GM23338 (cell line): ENCODE data around the gene ST3GAL2. TPM values are rescaled to one million over a fixed set of nuclear protein-coding genes. Genes with fewer than 3 reads are reported as not detected.

ENCODE experiments used
- ATAC-seq: fragments of 200-7000 bp; cut with Tn5 transposase; 3 replicates; pipeline ENCODE4 v1.9.1; 2020
- DNase-seq: peaks from one replicate; pipeline ENCODE4 v3.0.0-alpha.2; 2015; ENCODE audit warnings: low spot score
- H2AFZ ChIP-seq: fragments of 200-600 bp; sonication (generic); 2 replicates; pipeline ENCODE4 v1.8.0; 2016; ENCODE audit warnings: antibody characterized with exemption, mild to moderate bottlenecking, moderate library complexity
- H3F3A ChIP-seq: fragments of 200-600 bp; sonication (generic); replicated peaks from 2 replicates; pipeline ENCODE4 v1.8.0; 2017; ENCODE audit warnings: antibody characterized with exemption, mixed run types, low read depth
- H3K27ac ChIP-seq: fragments of 200-600 bp; sonication (generic); 2 replicates; pipeline ENCODE4 v1.6.1; 2016; ENCODE audit warnings: low read depth
- H3K27me3 ChIP-seq: fragments of 200-600 bp; sonication (generic); 2 replicates; pipeline ENCODE4 v1.8.0; 2016; ENCODE audit warnings: mild to moderate bottlenecking, mixed run types, moderate library complexity; ENCODE audit not compliant: insufficient read depth
- H3K36me3 ChIP-seq: fragments of 200-600 bp; sonication (generic); 2 replicates; pipeline ENCODE4 v1.8.0; 2016; ENCODE audit warnings: mild to moderate bottlenecking; ENCODE audit not compliant: insufficient read depth
- H3K4me1 ChIP-seq: fragments of 200-600 bp; sonication (generic); 2 replicates; pipeline ENCODE4 v1.8.0; 2016; ENCODE audit warnings: mild to moderate bottlenecking, moderate library complexity; ENCODE audit not compliant: insufficient read depth
- H3K4me2 ChIP-seq: fragments of 200-600 bp; sonication (generic); 2 replicates; pipeline ENCODE4 v1.7.1; 2017; ENCODE audit warnings: mixed run types
- H3K4me3 ChIP-seq: fragments of 200-600 bp; sonication (generic); 2 replicates; pipeline ENCODE4 v1.6.1; 2016; ENCODE audit warnings: mixed run types
- H3K79me2 ChIP-seq: fragments of 200-600 bp; sonication (generic); replicated peaks from 2 replicates; pipeline ENCODE4 v1.8.0; 2017; ENCODE audit warnings: mild to moderate bottlenecking; ENCODE audit not compliant: insufficient read depth
- H3K9me2 ChIP-seq: fragments of 200-600 bp; sonication (generic); 2 replicates; pipeline ENCODE4 v1.8.0; 2017; ENCODE audit not compliant: insufficient read depth
- H4K20me1 ChIP-seq: fragments of 200-600 bp; sonication (generic); replicated peaks from 2 replicates; pipeline ENCODE4 v1.8.0; 2017; ENCODE audit warnings: mild to moderate bottlenecking; ENCODE audit not compliant: insufficient read depth
- H3K27ac Mint-ChIP-seq: 2 replicates; pipeline ENCODE4 v1.8.0; 2020; ENCODE audit warnings: inconsistent platforms, mild to moderate bottlenecking, moderate library complexity, mixed read lengths
- H3K27me3 Mint-ChIP-seq: 3 replicates; pipeline ENCODE4 v1.8.0; 2022; ENCODE audit warnings: low read depth, mild to moderate bottlenecking, moderate library complexity, mixed read lengths, inconsistent platforms; ENCODE audit not compliant: insufficient read depth, poor library complexity
- H3K36me3 Mint-ChIP-seq: 3 replicates; pipeline ENCODE4 v1.8.0; 2021; ENCODE audit warnings: low read depth, mild to moderate bottlenecking, inconsistent platforms, moderate library complexity, mixed read lengths
- H3K4me1 Mint-ChIP-seq: 3 replicates; pipeline ENCODE4 v1.8.0; 2020; ENCODE audit warnings: mild to moderate bottlenecking, inconsistent platforms, mixed read lengths
- H3K4me3 Mint-ChIP-seq: 3 replicates; pipeline ENCODE4 v1.8.0; 2021; ENCODE audit warnings: moderate library complexity, mild to moderate bottlenecking, inconsistent platforms, mixed read lengths
- H3K9me3 Mint-ChIP-seq: 3 replicates; pipeline ENCODE4 v1.8.0; 2020; ENCODE audit warnings: moderate library complexity, mild to moderate bottlenecking, inconsistent platforms, mixed read lengths
- EZH2 ChIP-seq: fragments of 200-600 bp; sonication (generic); IDR thresholded peaks from one replicate; pipeline ENCODE4 v1.8.0; 2017; ENCODE audit warnings: antibody characterized with exemption, mild to moderate bottlenecking, low read depth; ENCODE audit not compliant: unreplicated experiment
- NANOG ChIP-seq: IDR thresholded peaks from 2 replicates; pipeline ENCODE4 v1.6.1; 2016; ENCODE audit warnings: antibody characterized with exemption, borderline replicate concordance
- REST ChIP-seq: IDR thresholded peaks from one replicate; pipeline ENCODE4 v1.6.1; 2018; ENCODE audit warnings: antibody characterized with exemption; ENCODE audit not compliant: unreplicated experiment
- ZNF114 ChIP-seq: fragments of 250-450 bp; sonication (Bioruptor Pico); IDR thresholded peaks from 2 replicates; pipeline ENCODE4 v1.5.0; 2020; ENCODE audit warnings: mild to moderate bottlenecking, moderate library complexity
- ZNF462 ChIP-seq: fragments of 250-450 bp; sonication (Bioruptor Pico); IDR thresholded peaks from 2 replicates; pipeline ENCODE4 v1.5.0; 2020; ENCODE audit warnings: mild to moderate bottlenecking, moderate library complexity
- polyA plus RNA-seq: library from polyadenylated mRNA; unstranded; fragments of >200 nt; fragmentation: Nextera tagmentation; extraction: Ambion mirVana; gene quantifications from 2 replicates; pipeline ENCODE4 v1.2.1, GENCODE V29; 2016
- total RNA-seq: library from RNA; depleted of rRNA; stranded (reverse); fragments of >200 nt; shearing (Covaris generic); gene quantifications from 2 replicates; pipeline ENCODE4 v1.2.3, GENCODE V29; 2014

ST3GAL2 gene
- total and polyA plus RNA-seq, 2 experiments from 2014 or later = 12.3 to 39.8 TPM

GRCh38 chr16:70466805-70467076 lies 27.8 kb upstream of the ST3GAL2 start (continued):
- TF ChIP-seq ZNF462 = no peak
- no peak for TF ChIP-seq REST

- no peak overlapping the region for H3K4me3 ChIP-seq
- no peak overlapping the region for H3K4me3 Mint-ChIP-seq
- no peaks in the 10 kb centered on the region for H3K9me3 Mint-ChIP-seq
- no peak overlapping the region for H2AFZ ChIP-seq
- H3F3A ChIP-seq = no peaks in the 10 kb centered on the region
- no peaks in the 10 kb centered on the region for H4K20me1 ChIP-seq
- H3K27me3 ChIP-seq = no peaks in the 10 kb centered on the region
- peaks cover 7% of the 10 kb centered on the region; the same call in 2 of the 3 replicates for H3K4me1 Mint-ChIP-seq
- H3K27ac ChIP-seq = no peak overlapping the region
- no peaks in the 10 kb centered on the region for H3K79me2 ChIP-seq
- no peak for DNase-seq
- no peaks in the 10 kb centered on the region; the same call in 2 of the 3 replicates for H3K36me3 Mint-ChIP-seq
- ATAC-seq = no peak
- H3K27ac Mint-ChIP-seq = no peak overlapping the region
- no peaks in the 10 kb centered on the region for H3K36me3 ChIP-seq
- peaks cover 4% of the 10 kb centered on the region for H3K27me3 Mint-ChIP-seq
- no peaks in the 10 kb centered on the region for H3K4me1 ChIP-seq
- no peaks in the 10 kb centered on the region for H3K9me2 ChIP-seq
- no peak overlapping the region for H3K4me2 ChIP-seq
- no peak for TF ChIP-seq ZNF462
- no peak for TF ChIP-seq EZH2
- no peak for TF ChIP-seq ZNF114 (CRISPR knock-in tag)
- TF ChIP-seq NANOG = no peak
These were observed 27.3 kb upstream of the ST3GAL2 start for GRCh38 chr16:70465999-70466804.
